GM21526 (cell line): ENCODE data around the gene C10orf95.
"Not testable (repeated sequence)": the region's sequence is repeated elsewhere in the genome, so short reads cannot be mapped to it uniquely, and the experiment has no call there.

Source experiments
- ATAC-seq: cut with Tn5 transposase; IDR thresholded peaks from one replicate; pipeline ENCODE4 v1.9.1; 2021; ENCODE audit warnings: moderate library complexity; ENCODE audit not compliant: unreplicated experiment, low FRiP score

The C10orf95 gene

GRCh38 chr10:102451105-102451969 lies at the start of gene C10orf95:
C10orf95 (minus strand) TSS chr10:102451543; CDS start chr10:102451093, 450 bp downstream.
- no peak for ATAC-seq

GRCh38 chr10:102500686-102501085 lies 49.3 kb upstream of the C10orf95 start:
- not testable (repeated sequence) for ATAC-seq

- no peak for ATAC-seq
Observed at GRCh38 chr10:102499356-102499755, 48.0 kb upstream of the C10orf95 start.

- no peak for ATAC-seq
Observed at GRCh38 chr10:102497545-102497944, 46.2 kb upstream of the C10orf95 start.

- ATAC-seq: no peak
Observed at GRCh38 chr10:102493771-102494170, 42.4 kb upstream of the C10orf95 start.

- ATAC-seq: no peak
Observed at GRCh38 chr10:102492983-102493382, 41.6 kb upstream of the C10orf95 start.

GRCh38 chr10:102492344-102492939 lies 41.1 kb upstream of the C10orf95 start:
- no peak for ATAC-seq

GRCh38 chr10:102491136-102491535 lies 39.8 kb upstream of the C10orf95 start:
- no peak for ATAC-seq

- no peak for ATAC-seq
Observed at GRCh38 chr10:102485093-102485784, 33.9 kb upstream of the C10orf95 start.

GRCh38 chr10:102484021-102484420 lies 32.7 kb upstream of the C10orf95 start:
- no peak for ATAC-seq

GRCh38 chr10:102480396-102480795 lies 29.1 kb upstream of the C10orf95 start:
- no peak for ATAC-seq

GRCh38 chr10:102479651-102480050 lies 28.3 kb upstream of the C10orf95 start:
- no peak for ATAC-seq

GRCh38 chr10:102476466-102477141 lies 25.3 kb upstream of the C10orf95 start:
- ATAC-seq: no peak

GRCh38 chr10:102475451-102476040 lies 24.2 kb upstream of the C10orf95 start:
- ATAC-seq: no peak

- ATAC-seq: no peak
Observed at GRCh38 chr10:102473445-102474331, 22.3 kb upstream of the C10orf95 start.

GRCh38 chr10:102470579-102471546 lies 19.5 kb upstream of the C10orf95 start:
- ATAC-seq: no peak

- ATAC-seq: no peak
Observed at GRCh38 chr10:102468683-102469082, 17.3 kb upstream of the C10orf95 start.

- no peak for ATAC-seq
Observed at GRCh38 chr10:102467971-102468438, 16.7 kb upstream of the C10orf95 start.
